OCI-LY3 (cell line): ENCODE data around the gene CNTN1.

ENCODE experiments used
- EZH2phosphoT487 ChIP-seq: fragments of 200-600 bp; shearing (Covaris generic); IDR thresholded peaks from 2 replicates; pipeline ENCODE4 v1.6.1; 2018; ENCODE audit warnings: antibody characterized with exemption, mixed run types, low read depth
- TF ChIP-seq, protein P1 (sequence below): fragments of 200-600, 300-600 bp; sonication (generic); IDR thresholded peaks from 2 replicates; pipeline ENCODE4 v1.5.1; 2014; ENCODE audit warnings: antibody characterized with exemption, low read length, low read depth

DNA sequence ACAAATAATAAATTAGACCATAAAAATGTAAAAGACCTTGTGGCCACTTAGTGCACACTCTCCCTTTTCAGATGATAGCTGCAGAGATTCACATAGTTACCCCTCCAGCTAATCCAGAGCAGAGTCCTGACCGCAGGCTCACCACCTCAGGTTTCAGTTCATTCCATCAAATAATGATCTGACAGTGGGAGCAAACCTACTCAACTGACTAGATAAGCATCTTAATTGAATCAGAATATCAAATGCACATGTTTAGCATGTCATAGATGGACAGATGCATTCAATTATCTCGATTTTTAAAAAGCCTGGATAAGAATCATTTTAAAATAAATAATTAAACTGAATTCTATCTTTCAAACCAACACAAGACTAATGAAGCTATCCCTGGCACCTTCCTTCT lies 253.5 kb downstream of the CNTN1 start:
- TF ChIP-seq, protein P1, sequence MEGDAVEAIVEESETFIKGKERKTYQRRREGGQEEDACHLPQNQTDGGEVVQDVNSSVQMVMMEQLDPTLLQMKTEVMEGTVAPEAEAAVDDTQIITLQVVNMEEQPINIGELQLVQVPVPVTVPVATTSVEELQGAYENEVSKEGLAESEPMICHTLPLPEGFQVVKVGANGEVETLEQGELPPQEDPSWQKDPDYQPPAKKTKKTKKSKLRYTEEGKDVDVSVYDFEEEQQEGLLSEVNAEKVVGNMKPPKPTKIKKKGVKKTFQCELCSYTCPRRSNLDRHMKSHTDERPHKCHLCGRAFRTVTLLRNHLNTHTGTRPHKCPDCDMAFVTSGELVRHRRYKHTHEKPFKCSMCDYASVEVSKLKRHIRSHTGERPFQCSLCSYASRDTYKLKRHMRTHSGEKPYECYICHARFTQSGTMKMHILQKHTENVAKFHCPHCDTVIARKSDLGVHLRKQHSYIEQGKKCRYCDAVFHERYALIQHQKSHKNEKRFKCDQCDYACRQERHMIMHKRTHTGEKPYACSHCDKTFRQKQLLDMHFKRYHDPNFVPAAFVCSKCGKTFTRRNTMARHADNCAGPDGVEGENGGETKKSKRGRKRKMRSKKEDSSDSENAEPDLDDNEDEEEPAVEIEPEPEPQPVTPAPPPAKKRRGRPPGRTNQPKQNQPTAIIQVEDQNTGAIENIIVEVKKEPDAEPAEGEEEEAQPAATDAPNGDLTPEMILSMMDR: no peak
- TF ChIP-seq EZH2phosphoT487: no peak
